Measurements from ENCODE around the gene DYNC1H1. TPM values are rescaled to one million over a fixed set of nuclear protein-coding genes. Genes with fewer than 3 reads are reported as not detected.

The DYNC1H1 gene
- total and polyA plus RNA-seq, 2 donors (not counting 1 experiment from before 2014, with no cell fraction given) = 73.2 to 257 TPM

GRCh38 chr14:102034301-102034700, 69.9 kb downstream of the DYNC1H1 start:
- intact Hi-C loops (cut with micrococcal nuclease) = no loop called here
- ATAC-seq (ENCODE audit: low read depth) (no peak), DNase-seq (no peak)
- Histone ChIP-seq H3K36me3 (replicated peaks in 1 of 2; ENCODE audit: control extremely low read depth in 1 of 2, control insufficient read depth in 1 of 2, extremely low read depth in 1 of 2, insufficient read depth in 2 of 2, low read length in 1 of 2) (peaks cover 5 to 87% of the 10 kb centered on the region in 2 experiments), H3K79me2 (ENCODE audit: control insufficient read depth, insufficient read depth, low read length) (no peaks in the 10 kb centered on the region), H3K9ac (ENCODE audit: low read length) (no peak overlapping the region), H3K4me1 (ENCODE audit: control insufficient read depth in 2 of 2, insufficient read depth in 2 of 2, low read length in 2 of 2) (no peaks in the 10 kb centered on the region), H3K9me3 (ENCODE audit: control extremely low read depth in 1 of 3, control insufficient read depth in 2 of 3, insufficient read depth in 1 of 3, low read length in 2 of 3) (no peaks in the 10 kb centered on the region), H3K4me3 (ENCODE audit: control extremely low read depth in 1 of 5, extremely low read depth in 1 of 5, insufficient read depth in 1 of 5, low read depth in 2 of 5, low read length in 4 of 5) (no peak overlapping the region), H4K20me1 (ENCODE audit: control insufficient read depth, insufficient read depth, low read length, poor library complexity, severe bottlenecking) (no peaks in the 10 kb centered on the region), H3K27ac (ENCODE audit: low read length in 2 of 2) (no peak overlapping the region), H3K4me2 (replicated peaks; ENCODE audit: low read depth, low read length, poor library complexity, severe bottlenecking) (no peak overlapping the region), H3K27me3 (replicated peaks in 1 of 4; ENCODE audit: control extremely low read depth in 1 of 4, control insufficient read depth in 3 of 4, insufficient read depth in 4 of 4, low read length in 3 of 4) (no peaks in the 10 kb centered on the region), H2AFZ (ENCODE audit: insufficient read depth, low read depth, low read length, poor library complexity, severe bottlenecking) (no peak overlapping the region)
- CTCF ChIA-PET = no interaction called here
- Mint-ChIP-seq H3K4me1 (no peaks in the 10 kb centered on the region), H3K9me3 (ENCODE audit: insufficient read depth) (no peaks in the 10 kb centered on the region), H3K27me3 (no peaks in the 10 kb centered on the region), H3K4me3 (no peak overlapping the region), H3K27ac (no peak overlapping the region)
- no peak for TF ChIP-seq EZH2 (IDR thresholded peaks at IDR 0.05; ENCODE audit: borderline replicate concordance, insufficient read depth, low read depth, low read length, poor library complexity, severe bottlenecking)
- TF ChIP-seq, protein P1, sequence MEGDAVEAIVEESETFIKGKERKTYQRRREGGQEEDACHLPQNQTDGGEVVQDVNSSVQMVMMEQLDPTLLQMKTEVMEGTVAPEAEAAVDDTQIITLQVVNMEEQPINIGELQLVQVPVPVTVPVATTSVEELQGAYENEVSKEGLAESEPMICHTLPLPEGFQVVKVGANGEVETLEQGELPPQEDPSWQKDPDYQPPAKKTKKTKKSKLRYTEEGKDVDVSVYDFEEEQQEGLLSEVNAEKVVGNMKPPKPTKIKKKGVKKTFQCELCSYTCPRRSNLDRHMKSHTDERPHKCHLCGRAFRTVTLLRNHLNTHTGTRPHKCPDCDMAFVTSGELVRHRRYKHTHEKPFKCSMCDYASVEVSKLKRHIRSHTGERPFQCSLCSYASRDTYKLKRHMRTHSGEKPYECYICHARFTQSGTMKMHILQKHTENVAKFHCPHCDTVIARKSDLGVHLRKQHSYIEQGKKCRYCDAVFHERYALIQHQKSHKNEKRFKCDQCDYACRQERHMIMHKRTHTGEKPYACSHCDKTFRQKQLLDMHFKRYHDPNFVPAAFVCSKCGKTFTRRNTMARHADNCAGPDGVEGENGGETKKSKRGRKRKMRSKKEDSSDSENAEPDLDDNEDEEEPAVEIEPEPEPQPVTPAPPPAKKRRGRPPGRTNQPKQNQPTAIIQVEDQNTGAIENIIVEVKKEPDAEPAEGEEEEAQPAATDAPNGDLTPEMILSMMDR (IDR thresholded peaks at IDR 0.05) = no peak
- POLR2A ChIA-PET = no interaction called here
- 95% methylated on average over 10 of the region's 11 CpGs for WGBS (ENCODE audit: insufficient coverage)

DNA sequence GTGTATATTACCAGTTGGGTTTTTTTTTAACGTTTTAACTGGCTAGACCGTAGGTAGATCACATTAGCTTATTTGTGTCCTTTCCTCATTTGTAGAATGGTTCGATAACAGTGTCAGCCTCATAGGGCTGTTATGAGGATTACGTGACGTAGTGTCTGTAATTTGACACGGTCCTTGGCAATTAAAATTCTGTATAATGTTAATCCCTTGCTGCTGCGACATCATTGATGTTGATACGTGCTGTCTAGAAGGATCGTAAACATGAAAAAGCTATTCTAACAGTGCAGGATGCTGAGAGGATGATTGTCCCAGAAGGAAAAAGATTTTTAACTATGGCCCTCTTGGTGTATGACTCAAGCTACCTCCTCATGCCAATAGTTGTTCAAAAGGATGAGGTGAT, 71.5 kb downstream of the DYNC1H1 start:
- no peak overlapping the region for H3K4me3 ChIP-seq (ENCODE audit: control extremely low read depth in 1 of 5, extremely low read depth in 1 of 5, insufficient read depth in 1 of 5, low read depth in 2 of 5, low read length in 4 of 5)
- POLR2A ChIA-PET = no interaction called here

More for the DNA sequence above, 71.5 kb downstream of the DYNC1H1 start:
- Histone ChIP-seq H3K27me3 (replicated peaks in 1 of 4; ENCODE audit: control extremely low read depth in 1 of 4, control insufficient read depth in 3 of 4, insufficient read depth in 4 of 4, low read length in 3 of 4) (no peaks in the 10 kb centered on the region), H3K4me1 (ENCODE audit: control insufficient read depth in 2 of 2, insufficient read depth in 2 of 2, low read length in 2 of 2) (no peaks in the 10 kb centered on the region), H3K27ac (ENCODE audit: low read length in 2 of 2) (no peak overlapping the region), H3K36me3 (replicated peaks in 1 of 2; ENCODE audit: control extremely low read depth in 1 of 2, control insufficient read depth in 1 of 2, extremely low read depth in 1 of 2, insufficient read depth in 2 of 2, low read length in 1 of 2) (peaks cover 5 to 87% of the 10 kb centered on the region in 2 experiments), H3K4me2 (replicated peaks; ENCODE audit: low read depth, low read length, poor library complexity, severe bottlenecking) (no peak overlapping the region), H4K20me1 (ENCODE audit: control insufficient read depth, insufficient read depth, low read length, poor library complexity, severe bottlenecking) (no peaks in the 10 kb centered on the region), H3K9me3 (ENCODE audit: control extremely low read depth in 1 of 3, control insufficient read depth in 2 of 3, insufficient read depth in 1 of 3, low read length in 2 of 3) (no peaks in the 10 kb centered on the region), H3K79me2 (ENCODE audit: control insufficient read depth, insufficient read depth, low read length) (no peaks in the 10 kb centered on the region), H3K9ac (ENCODE audit: low read length) (no peak overlapping the region), H2AFZ (ENCODE audit: insufficient read depth, low read depth, low read length, poor library complexity, severe bottlenecking) (no peak overlapping the region)
- Mint-ChIP-seq H3K27me3 (no peaks in the 10 kb centered on the region), H3K9me3 (ENCODE audit: insufficient read depth) (no peaks in the 10 kb centered on the region), H3K27ac (no peak overlapping the region), H3K4me3 (no peak overlapping the region), H3K4me1 (no peaks in the 10 kb centered on the region)
- intact Hi-C loops (cut with micrococcal nuclease) = no loop called here
- CTCF ChIA-PET = interaction anchor here (1.5 kb wide), 1 partner anchor 10 kb away, joined by 6 read pairs; no protein-coding TSS in a partner anchor
- 99% methylated on average over 9 of the region's 9 CpGs for WGBS (ENCODE audit: insufficient coverage)
- ATAC-seq (ENCODE audit: low read depth) (no peak), DNase-seq (no peak)
- TF ChIP-seq, protein P1 (IDR thresholded peaks at IDR 0.05) = no peak
- TF ChIP-seq EZH2 (IDR thresholded peaks at IDR 0.05; ENCODE audit: borderline replicate concordance, insufficient read depth, low read depth, low read length, poor library complexity, severe bottlenecking) = no peak
